ENCODE measurements around the gene TLX2.
"Not testable (repeated sequence)": the region's sequence is repeated elsewhere in the genome, so short reads cannot be mapped to it uniquely, and the experiment has no call there.

TLX2 gene

DNA sequence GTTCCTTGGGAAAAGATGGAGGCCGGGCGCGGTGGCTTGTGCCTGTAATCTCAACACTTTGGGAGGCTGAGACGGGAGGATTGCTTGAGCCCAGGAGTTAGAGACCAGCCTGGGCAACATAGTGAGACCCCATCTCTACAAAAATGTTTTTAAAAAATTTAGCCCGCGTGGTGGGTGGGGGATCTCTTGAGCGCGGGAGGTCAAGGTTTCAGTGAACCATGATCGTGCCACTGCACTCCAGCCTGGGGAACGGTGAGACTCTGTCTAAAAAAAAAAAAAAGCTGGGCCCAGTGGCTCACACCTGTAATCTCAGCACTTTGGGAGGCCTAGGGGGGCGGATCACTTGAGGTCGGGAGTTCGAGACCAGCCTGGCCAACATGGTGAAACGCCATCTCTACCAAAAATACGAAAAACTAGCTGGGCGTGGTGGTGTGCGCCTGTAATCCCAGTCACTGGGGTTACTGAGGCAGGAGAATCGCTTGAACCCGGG lies 30.5 kb upstream of the TLX2 start:
- Histone ChIP-seq H3K9ac (ENCODE audit: low read length) (peak overlapping the region; percentile 69), H3K4me1 (ENCODE audit: insufficient read depth, low read length) (peaks cover 26% of the 10 kb centered on the region), H3K27ac (ENCODE audit: low read depth, low read length) (peak overlapping the region; percentile 93), H3K4me3 (ENCODE audit: low read depth in 1 of 2, low read length in 2 of 2) (peak overlapping the region; percentile 85 to 99), H3K36me3 (ENCODE audit: insufficient read depth, low read length) (peaks cover 33% of the 10 kb centered on the region)
- H3K9me3 ChIP-seq (ENCODE audit: low read length); H3K27me3 ChIP-seq (ENCODE audit: control insufficient read depth in 1 of 2, insufficient read depth in 2 of 2, low read length in 2 of 2): not testable (repeated sequence)

DNA sequence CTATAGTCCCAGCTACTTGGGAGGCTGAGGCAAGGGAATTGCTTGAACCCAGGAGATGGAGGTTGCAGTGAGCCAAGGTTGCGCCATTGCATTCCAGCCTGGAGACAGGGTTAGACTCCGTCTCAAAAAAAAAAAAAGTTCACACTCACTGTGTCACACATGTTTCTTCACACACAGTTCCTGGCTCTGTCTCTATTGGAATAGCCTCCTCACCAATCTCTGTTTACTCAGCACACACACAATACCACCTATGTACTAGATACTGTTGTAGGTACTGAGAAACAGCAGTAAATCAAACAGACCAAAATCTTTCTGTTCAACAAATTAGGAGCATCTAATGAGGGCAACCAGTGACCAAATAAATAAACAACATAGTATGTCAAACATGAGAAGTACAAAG lies 28.1 kb upstream of the TLX2 start:
- no peak overlapping the region for H3K4me3 ChIP-seq (ENCODE audit: low read depth in 1 of 2, low read length in 2 of 2)
- no peaks in the 10 kb centered on the region for H3K27me3 ChIP-seq (ENCODE audit: control insufficient read depth in 1 of 2, insufficient read depth in 2 of 2, low read length in 2 of 2)
- no peaks in the 10 kb centered on the region for H3K9me3 ChIP-seq (ENCODE audit: low read length)
- H3K4me1 ChIP-seq (ENCODE audit: insufficient read depth, low read length): peaks cover 13% of the 10 kb centered on the region
- peaks cover 37% of the 10 kb centered on the region for H3K36me3 ChIP-seq (ENCODE audit: insufficient read depth, low read length)
- no peak overlapping the region for H3K9ac ChIP-seq (ENCODE audit: low read length)
- no peak overlapping the region for H3K27ac ChIP-seq (ENCODE audit: low read depth, low read length)

DNA sequence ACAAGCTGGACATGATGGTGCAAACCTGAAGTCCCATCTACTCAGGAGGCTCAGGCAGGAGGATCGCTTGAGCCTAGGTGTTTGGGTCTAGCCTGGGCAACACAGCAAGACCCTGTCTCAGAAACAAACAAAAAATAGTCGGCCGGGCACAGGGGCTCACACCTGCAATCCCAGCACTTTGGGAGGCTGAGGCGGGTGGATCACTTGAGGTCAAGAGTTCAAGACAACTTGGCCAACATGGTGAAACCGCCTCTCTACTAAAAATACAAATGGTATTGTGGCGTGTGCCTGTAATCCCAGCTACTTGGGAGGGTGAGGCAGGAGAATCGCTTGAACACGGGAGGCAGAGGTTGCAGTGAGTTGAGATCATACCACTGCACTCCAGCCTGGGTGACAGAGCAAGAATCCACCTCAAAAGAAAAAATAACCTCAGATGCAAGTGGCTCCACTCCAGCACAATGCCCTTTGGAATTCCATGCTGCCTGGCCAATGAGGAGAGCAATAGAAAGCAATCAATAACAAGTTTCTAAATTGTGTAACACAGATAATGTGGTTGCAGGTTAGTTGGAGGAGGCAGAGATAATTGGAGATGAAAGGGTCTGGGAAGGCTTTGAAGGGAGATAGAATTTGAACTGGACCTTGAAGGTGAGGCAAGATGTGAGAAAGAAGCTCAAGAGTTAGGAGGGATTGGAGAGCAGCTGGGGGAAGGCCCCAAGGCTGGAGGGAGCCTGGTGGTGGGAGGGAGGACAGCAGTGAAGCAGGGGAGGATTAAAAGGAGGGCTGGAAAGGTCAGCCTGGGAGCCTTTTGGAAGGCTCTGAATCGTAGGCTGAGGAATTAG lies 25.4 kb upstream of the TLX2 start:
- H3K4me3 ChIP-seq (ENCODE audit: low read depth in 1 of 2, low read length in 2 of 2): no peak overlapping the region
- no peaks in the 10 kb centered on the region for H3K9me3 ChIP-seq (ENCODE audit: low read length)
- no peaks in the 10 kb centered on the region for H3K27me3 ChIP-seq (ENCODE audit: control insufficient read depth in 1 of 2, insufficient read depth in 2 of 2, low read length in 2 of 2)
- H3K27ac ChIP-seq (ENCODE audit: low read depth, low read length): no peak overlapping the region
- no peaks in the 10 kb centered on the region for H3K4me1 ChIP-seq (ENCODE audit: insufficient read depth, low read length)
- H3K9ac ChIP-seq (ENCODE audit: low read length): no peak overlapping the region
- peaks cover 62% of the 10 kb centered on the region for H3K36me3 ChIP-seq (ENCODE audit: insufficient read depth, low read length)

GRCh38 chr2:74489906-74490305 lies 24.3 kb upstream of the TLX2 start:
- Histone ChIP-seq H3K4me3 (ENCODE audit: low read depth in 1 of 2, low read length in 2 of 2) (no peak overlapping the region), H3K9ac (ENCODE audit: low read length) (no peak overlapping the region), H3K9me3 (ENCODE audit: low read length) (no peaks in the 10 kb centered on the region), H3K27ac (ENCODE audit: low read depth, low read length) (no peak overlapping the region), H3K27me3 (ENCODE audit: control insufficient read depth in 1 of 2, insufficient read depth in 2 of 2, low read length in 2 of 2) (no peaks in the 10 kb centered on the region), H3K4me1 (ENCODE audit: insufficient read depth, low read length) (no peaks in the 10 kb centered on the region), H3K36me3 (ENCODE audit: insufficient read depth, low read length) (peaks cover 65% of the 10 kb centered on the region)

GRCh38 chr2:74491648-74492544 lies 22.4 kb upstream of the TLX2 start:
- peaks cover 58% of the 10 kb centered on the region for H3K36me3 ChIP-seq (ENCODE audit: insufficient read depth, low read length)
- no peaks in the 10 kb centered on the region for H3K4me1 ChIP-seq (ENCODE audit: insufficient read depth, low read length)
- H3K9ac ChIP-seq (ENCODE audit: low read length): no peak overlapping the region
- H3K9me3 ChIP-seq (ENCODE audit: low read length): no peaks in the 10 kb centered on the region
- H3K4me3 ChIP-seq (ENCODE audit: low read depth in 1 of 2, low read length in 2 of 2): no peak overlapping the region
- H3K27me3 ChIP-seq (ENCODE audit: control insufficient read depth in 1 of 2, insufficient read depth in 2 of 2, low read length in 2 of 2): peaks cover 0 to under 1% of the 10 kb centered on the region in 2 donors
- H3K27ac ChIP-seq (ENCODE audit: low read depth, low read length): no peak overlapping the region

- peaks cover 51% of the 10 kb centered on the region for H3K36me3 ChIP-seq (ENCODE audit: insufficient read depth, low read length)
- H3K4me3 ChIP-seq (ENCODE audit: low read depth in 1 of 2, low read length in 2 of 2): no peak overlapping the region
These were observed 20.7 kb upstream of the TLX2 start for GRCh38 chr2:74493546-74493945.

GRCh38 chr2:74495440-74495839 lies 18.8 kb upstream of the TLX2 start:
- Histone ChIP-seq H3K36me3 (ENCODE audit: insufficient read depth, low read length) (peaks cover 35% of the 10 kb centered on the region), H3K4me3 (ENCODE audit: low read depth in 1 of 2, low read length in 2 of 2) (no peak overlapping the region), H3K27ac (ENCODE audit: low read depth, low read length) (no peak overlapping the region), H3K27me3 (ENCODE audit: control insufficient read depth in 1 of 2, insufficient read depth in 2 of 2, low read length in 2 of 2) (peaks cover 17 to 36% of the 10 kb centered on the region in 2 donors), H3K4me1 (ENCODE audit: insufficient read depth, low read length) (peaks cover 16% of the 10 kb centered on the region), H3K9me3 (ENCODE audit: low read length) (no peaks in the 10 kb centered on the region), H3K9ac (ENCODE audit: low read length) (no peak overlapping the region)

More at GRCh38 chr2:74493546-74493945, 20.7 kb upstream of the TLX2 start:
- H3K9me3 ChIP-seq (ENCODE audit: low read length): no peaks in the 10 kb centered on the region
- H3K9ac ChIP-seq (ENCODE audit: low read length): no peak overlapping the region
- peaks cover 9 to 17% of the 10 kb centered on the region in 2 donors for H3K27me3 ChIP-seq (ENCODE audit: control insufficient read depth in 1 of 2, insufficient read depth in 2 of 2, low read length in 2 of 2)
- peaks cover 11% of the 10 kb centered on the region for H3K4me1 ChIP-seq (ENCODE audit: insufficient read depth, low read length)
- H3K27ac ChIP-seq (ENCODE audit: low read depth, low read length): no peak overlapping the region

- H3K4me1 ChIP-seq (ENCODE audit: insufficient read depth, low read length): peaks cover 16% of the 10 kb centered on the region
- no peak overlapping the region for H3K9ac ChIP-seq (ENCODE audit: low read length)
- peaks cover 18% of the 10 kb centered on the region for H3K36me3 ChIP-seq (ENCODE audit: insufficient read depth, low read length)
- H3K27ac ChIP-seq (ENCODE audit: low read depth, low read length): no peak overlapping the region
- H3K4me3 ChIP-seq (ENCODE audit: low read depth in 1 of 2, low read length in 2 of 2): peak overlapping the region; percentile 18 to 38
- H3K27me3 ChIP-seq (ENCODE audit: control insufficient read depth in 1 of 2, insufficient read depth in 2 of 2, low read length in 2 of 2): peaks cover 22 to 54% of the 10 kb centered on the region in 2 donors
- no peaks in the 10 kb centered on the region for H3K9me3 ChIP-seq (ENCODE audit: low read length)
These were observed 17.1 kb upstream of the TLX2 start for GRCh38 chr2:74496997-74497776.

- H3K9ac ChIP-seq (ENCODE audit: low read length): no peak overlapping the region
- peaks cover 22 to 61% of the 10 kb centered on the region in 2 donors for H3K27me3 ChIP-seq (ENCODE audit: control insufficient read depth in 1 of 2, insufficient read depth in 2 of 2, low read length in 2 of 2)
- no peaks in the 10 kb centered on the region for H3K9me3 ChIP-seq (ENCODE audit: low read length)
- H3K4me3 ChIP-seq (ENCODE audit: low read depth in 1 of 2, low read length in 2 of 2): peak overlapping the region; percentile 18 to 38
- peaks cover 16% of the 10 kb centered on the region for H3K4me1 ChIP-seq (ENCODE audit: insufficient read depth, low read length)
- H3K36me3 ChIP-seq (ENCODE audit: insufficient read depth, low read length): peaks cover 10% of the 10 kb centered on the region
- H3K27ac ChIP-seq (ENCODE audit: low read depth, low read length): no peak overlapping the region
These were observed 16.3 kb upstream of the TLX2 start for GRCh38 chr2:74497777-74498499.

DNA sequence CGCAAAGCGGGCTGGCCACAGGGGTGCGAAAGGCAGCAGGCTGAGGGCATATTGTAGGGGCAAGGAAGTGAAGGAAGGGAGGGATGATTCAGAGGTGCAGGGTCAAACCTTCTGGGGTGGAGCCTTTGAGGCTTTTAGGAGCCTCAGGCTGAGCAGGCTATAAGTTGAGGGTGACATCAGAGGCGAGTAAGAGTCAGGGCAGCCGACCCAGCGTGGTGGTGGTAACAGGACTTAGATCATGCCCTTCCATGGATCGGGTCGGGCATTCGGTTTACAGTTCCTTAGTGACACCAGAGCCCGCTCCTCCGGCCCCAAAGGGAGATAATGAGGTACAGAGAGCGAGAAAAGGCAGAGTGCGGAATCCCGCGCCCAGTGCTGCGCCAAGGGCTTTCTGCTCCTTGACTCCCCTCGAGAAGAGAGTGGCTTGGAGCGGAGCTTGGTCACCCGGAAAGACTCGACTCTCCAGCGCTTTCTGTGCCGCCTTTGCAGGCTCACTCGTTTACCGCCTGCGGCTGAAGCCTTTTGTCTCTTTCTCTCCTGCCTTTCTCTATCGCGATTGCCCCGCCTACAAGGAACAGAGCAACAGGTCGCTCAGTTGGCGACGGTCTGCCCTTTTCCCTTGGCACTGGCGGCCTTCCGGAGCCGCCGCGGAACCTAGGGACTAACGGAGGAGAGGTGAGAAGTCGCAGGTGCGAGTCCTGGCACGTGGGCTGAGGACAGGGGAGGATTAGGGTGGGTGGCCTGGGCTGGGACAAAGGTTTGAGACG lies 15.6 kb upstream of the TLX2 start:
- H3K9me3 ChIP-seq (ENCODE audit: low read length): no peaks in the 10 kb centered on the region
- H3K36me3 ChIP-seq (ENCODE audit: insufficient read depth, low read length): peaks cover 4% of the 10 kb centered on the region
- no peak overlapping the region for H3K9ac ChIP-seq (ENCODE audit: low read length)
- peaks cover 22 to 68% of the 10 kb centered on the region in 2 donors for H3K27me3 ChIP-seq (ENCODE audit: control insufficient read depth in 1 of 2, insufficient read depth in 2 of 2, low read length in 2 of 2)
- H3K4me1 ChIP-seq (ENCODE audit: insufficient read depth, low read length): peaks cover 16% of the 10 kb centered on the region
- no peak overlapping the region for H3K27ac ChIP-seq (ENCODE audit: low read depth, low read length)
- peak overlapping the region in 1 of 2 donors; percentile 38 for H3K4me3 ChIP-seq (ENCODE audit: low read depth in 1 of 2, low read length in 2 of 2)

Measured in muscle layer of colon (tissue), 2 donors.